Neural crest cell (in vitro differentiated cells): Measurements from ENCODE around the gene N4BP2L2. TPM values are rescaled to one million over a fixed set of nuclear protein-coding genes. Genes with fewer than 3 reads are reported as not detected.

Source experiments
- DNase-seq: peaks from one replicate; pipeline ENCODE4 v3.0.0; 2021; ENCODE audit warnings: low read depth, mixed read lengths, low spot score
- H3K27ac Mint-ChIP-seq: one replicate; pipeline ENCODE4 v1.8.0; 2021; ENCODE audit warnings: mild to moderate bottlenecking, mixed read lengths; ENCODE audit not compliant: unreplicated experiment
- H3K27me3 Mint-ChIP-seq: 2 replicates; pipeline ENCODE4 v1.8.0; 2021; ENCODE audit warnings: low read depth, mild to moderate bottlenecking, mixed read lengths
- H3K36me3 Mint-ChIP-seq: 2 replicates; pipeline ENCODE4 v1.8.0; 2021; ENCODE audit warnings: low read depth, mild to moderate bottlenecking, mixed read lengths
- H3K4me1 Mint-ChIP-seq: 2 replicates; pipeline ENCODE4 v1.8.0; 2021; ENCODE audit warnings: mixed read lengths
- H3K4me3 Mint-ChIP-seq: one replicate; pipeline ENCODE4 v1.8.0; 2021; ENCODE audit warnings: mild to moderate bottlenecking, mixed read lengths
- H3K9me3 Mint-ChIP-seq: 2 replicates; pipeline ENCODE4 v1.8.0; 2021; ENCODE audit warnings: mixed read lengths
- CTCF ChIP-seq: fragments of 200-600 bp; sonication (generic); conservative IDR thresholded peaks from 2 replicates; pipeline ENCODE4 v1.5.0; 2021; ENCODE audit warnings: antibody characterized with exemption, mild to moderate bottlenecking
- total RNA-seq: library from RNA; stranded (reverse); gene quantifications from 2 replicates; pipeline ENCODE4 v1.2.1, GENCODE V29; 2021

The N4BP2L2 gene
- total RNA-seq, 1 donor from 2014 or later: 81.1 TPM

GRCh38 chr13:32426191-32426989, 112.2 kb downstream of the N4BP2L2 start:
- Mint-ChIP-seq H3K27me3 (peaks cover 21% of the 10 kb centered on the region), H3K27ac (no peak overlapping the region), H3K9me3 (no peaks in the 10 kb centered on the region), H3K36me3 (peaks cover 5% of the 10 kb centered on the region), H3K4me3 (peak overlapping the region; percentile 92), H3K4me1 (peaks cover 16% of the 10 kb centered on the region)
- DNase-seq: no peak
- no peak for TF ChIP-seq CTCF

- peaks cover 5% of the 10 kb centered on the region for H3K36me3 Mint-ChIP-seq
- H3K4me3 Mint-ChIP-seq: peak overlapping the region; percentile 49
- no peaks in the 10 kb centered on the region for H3K9me3 Mint-ChIP-seq
- peaks cover 16% of the 10 kb centered on the region for H3K4me1 Mint-ChIP-seq
- no peak for TF ChIP-seq CTCF
- H3K27me3 Mint-ChIP-seq: peaks cover 21% of the 10 kb centered on the region
- H3K27ac Mint-ChIP-seq: peak overlapping the region; percentile 21
- DNase-seq: no peak
Measured at GRCh38 chr13:32425158-32425557, 113.4 kb downstream of the N4BP2L2 start.

GRCh38 chr13:32423592-32423991, 115.0 kb downstream of the N4BP2L2 start:
- Mint-ChIP-seq H3K4me3 (no peak overlapping the region), H3K27me3 (peaks cover 21% of the 10 kb centered on the region), H3K4me1 (peaks cover 14% of the 10 kb centered on the region), H3K9me3 (peaks cover 2% of the 10 kb centered on the region), H3K27ac (no peak overlapping the region), H3K36me3 (peaks cover 7% of the 10 kb centered on the region)
- DNase-seq: no peak
- no peak for TF ChIP-seq CTCF

GRCh38 chr13:32419862-32420261, 118.7 kb downstream of the N4BP2L2 start:
- peaks cover 5% of the 10 kb centered on the region for H3K9me3 Mint-ChIP-seq
- no peak overlapping the region for H3K4me3 Mint-ChIP-seq
- no peak for TF ChIP-seq CTCF

GRCh38 chr13:32417995-32418394, 120.6 kb downstream of the N4BP2L2 start:
- H3K27me3 Mint-ChIP-seq: no peaks in the 10 kb centered on the region
- H3K27ac Mint-ChIP-seq: no peak overlapping the region
- TF ChIP-seq CTCF: no peak
- H3K4me3 Mint-ChIP-seq: no peak overlapping the region
- peaks cover 5% of the 10 kb centered on the region for H3K9me3 Mint-ChIP-seq
- H3K4me1 Mint-ChIP-seq: no peaks in the 10 kb centered on the region
- no peak for DNase-seq
- peaks cover 5% of the 10 kb centered on the region for H3K36me3 Mint-ChIP-seq

More at GRCh38 chr13:32419862-32420261, 118.7 kb downstream of the N4BP2L2 start:
- Mint-ChIP-seq H3K27ac (no peak overlapping the region), H3K36me3 (peaks cover 8% of the 10 kb centered on the region), H3K4me1 (no peaks in the 10 kb centered on the region), H3K27me3 (peaks cover 3% of the 10 kb centered on the region)
- no peak for DNase-seq
